Anterior cingulate cortex (tissue), 58 donors: ENCODE results near the gene MFRP.

ENCODE experiments used
- DNase-seq, 58 donors: peaks; one replicate each; lab custom pipeline; 2025; lab: John Stamatoyannopoulos, UW

The MFRP gene

GRCh38 chr11:119340335-119341221 lies 5.9 kb downstream of the MFRP start, which contains the start of gene C1QTNF5:
Gene C1QTNF5, minus strand, starts transcription at chr11:119340883. Its CDS starts 486 bp downstream, at chr11:119340397.
- DNase-seq = peak in 47 of 58 donors; percentile 30 to 85 (median 62)

GRCh38 chr11:119339589-119340334 lies 6.7 kb downstream of the MFRP start:
- peak in 43 of 58 donors; percentile 12 to 82 (median 61) for DNase-seq

- peak in 2 of 58 donors; percentile 25 to 41 for DNase-seq
These were observed 7.4 kb downstream of the MFRP start for GRCh38 chr11:119338965-119339588.

GRCh38 chr11:119338318-119338890 lies 8.1 kb downstream of the MFRP start:
- DNase-seq = peak in 48 of 58 donors; percentile 16 to 84 (median 61)

GRCh38 chr11:119337581-119338317 lies 8.8 kb downstream of the MFRP start:
- DNase-seq = no peak

- DNase-seq = no peak
These were observed 9.6 kb downstream of the MFRP start for GRCh38 chr11:119336744-119337469.

GRCh38 chr11:119335655-119336543 lies 10.6 kb downstream of the MFRP start:
- peak in 18 of 58 donors; percentile 17 to 69 (median 38) for DNase-seq

- DNase-seq = no peak
These were observed 11.3 kb downstream of the MFRP start for GRCh38 chr11:119335091-119335654.

- peak; percentile 68 to 98 (median 93) for DNase-seq
These were observed 12.2 kb downstream of the MFRP start, which contains the start of gene RNF26 for GRCh38 chr11:119334174-119334930. Gene RNF26, plus strand, starts transcription at chr11:119334527. Its CDS starts 596 bp downstream, at chr11:119335123.

GRCh38 chr11:119332111-119332765 lies 14.3 kb downstream of the MFRP start:
- DNase-seq = no peak

- DNase-seq = no peak
These were observed 16.3 kb downstream of the MFRP start for GRCh38 chr11:119330237-119330636.

GRCh38 chr11:119329320-119329719 lies 17.2 kb downstream of the MFRP start:
- DNase-seq = no peak

- no peak for DNase-seq
These were observed 22.3 kb downstream of the MFRP start for GRCh38 chr11:119324189-119324588.

- peak in 42 of 58 donors; percentile 21 to 87 (median 56) for DNase-seq
These were observed 22.9 kb downstream of the MFRP start for GRCh38 chr11:119323532-119324033.

- DNase-seq = no peak
These were observed 23.5 kb downstream of the MFRP start for GRCh38 chr11:119322921-119323531.

GRCh38 chr11:119322360-119322739 lies 24.2 kb downstream of the MFRP start:
- no peak for DNase-seq
